AG04450 (cell line): ENCODE measurements around the gene KLF7. TPM values are rescaled to one million over a fixed set of nuclear protein-coding genes. Genes with fewer than 3 reads are reported as not detected.

ENCODE experiments used
- CTCF ChIA-PET: fragments of 300-600, 350-600 bp; formaldehyde crosslinking; extraction: SDS; loops from one replicate; lab custom pipeline; 2022; ENCODE audit warnings: antibody characterized with exemption, inconsistent platforms; lab: Charles Lee
- POLR2A ChIA-PET: fragments of 350-600 bp; formaldehyde crosslinking; extraction: SDS; loops from one replicate; lab custom pipeline; 2021; ENCODE audit warnings: antibody characterized with exemption, inconsistent platforms; lab: Yijun Ruan, JAX
- DNase-seq: peaks from one replicate; pipeline ENCODE4 v3.0.0-alpha.2; 2011; ENCODE audit warnings: low read depth, low spot score
- H3K27ac ChIP-seq: one replicate; pipeline ENCODE4 v1.5.1; 2012; ENCODE audit warnings: low read depth, low read length, control low read depth
- H3K27me3 ChIP-seq: one replicate; pipeline ENCODE4 v1.6.0; 2012; ENCODE audit warnings: low read length; ENCODE audit not compliant: control insufficient read depth, insufficient read depth
- H3K4me3 ChIP-seq: 2 replicates; pipeline ENCODE4 v1.5.1; 2011; ENCODE audit warnings: mild to moderate bottlenecking, low read depth, low read length, control low read depth
- H3K9me3 ChIP-seq: 2 replicates; pipeline ENCODE4 v1.5.1; 2012; ENCODE audit warnings: low read length; ENCODE audit not compliant: control insufficient read depth, insufficient read depth
- CTCF ChIP-seq: IDR thresholded peaks from 2 replicates; pipeline ENCODE4 v1.5.1; 2011; ENCODE audit warnings: low read depth, low read length, control low read depth, inconsistent platforms
- polyA plus RNA-seq: library from polyadenylated mRNA; depleted of rRNA; stranded (reverse); fragments of >200 nt; gene quantifications from 2 replicates; pipeline ENCODE4 v1.2.3, GENCODE V29; 2011; rRNA removed
- small RNA-seq: library from RNA; depleted of rRNA; stranded (forward); fragments of <200 nt; gene quantifications from one replicate; pipeline ENCODE3, GENCODE V24; 2012; ENCODE audit warnings: low read depth; ENCODE audit not compliant: insufficient read length

The KLF7 gene
- polyA plus RNA-seq, 1 experiment, result 22.1 TPM

- no peak for TF ChIP-seq CTCF
- H3K9me3 ChIP-seq, result no peaks in the 10 kb centered on the region
- H3K27ac ChIP-seq, result no peak overlapping the region
- no peak for DNase-seq
- no peak overlapping the region for H3K4me3 ChIP-seq
- no peaks in the 10 kb centered on the region for H3K27me3 ChIP-seq
- POLR2A ChIA-PET, result no interaction called here
- CTCF ChIA-PET, result no interaction called here
Observed at GRCh38 chr2:207035875-207036274, 129.9 kb downstream of the KLF7 start.

GRCh38 chr2:207032490-207032889 is 133.3 kb downstream of the KLF7 start:
- no peak overlapping the region for H3K27ac ChIP-seq
- no peaks in the 10 kb centered on the region for H3K27me3 ChIP-seq
- TF ChIP-seq CTCF, result no peak
- ChIA-PET POLR2A (no interaction called here), CTCF (no interaction called here)
- H3K4me3 ChIP-seq, result no peak overlapping the region
- no peak for DNase-seq
- no peaks in the 10 kb centered on the region for H3K9me3 ChIP-seq

Small RNA genes lying within 50 kb of the gene (small RNA-seq; reads per million reads assigned to genes)
- 58.1 reads per million, percentile 86 among the genes with 10 or more reads in this experiment for gene MIR2355
- gene MIR7845, result not detected

Other genes starting within 250 kb of the KLF7 start
- 0.12 TPM in 1 of 2 replicates, not detected in the other for gene CPO, start 226.4 kb downstream of the KLF7 start, polyA plus RNA-seq